ENCODE data around the gene FBXO2.
A peak's percentile ranks its signal among the peaks of the same experiment; 100 is the strongest.

GRCh38 chr1:11645670-11646265 is 8.5 kb downstream of the FBXO2 start:
- peak; percentile 71 for TF ChIP-seq CTCF (IDR thresholded peaks at IDR 0.05; ENCODE audit: low read length)
- TF ChIP-seq EZH2 (optimal IDR thresholded peaks at IDR 0.05; ENCODE audit: low read depth, low read length) = no peak

All from MM.1S (cell line).